KOPT-K1 (cell line): ENCODE data around the gene CFAP65.

Experiments used
- H3K27ac ChIP-seq: fragments of 200-600 bp; sonication (generic); 2 replicates; pipeline ENCODE4 v1.5.1; 2016; ENCODE audit warnings: antibody characterized with exemption, mild to moderate bottlenecking, low read depth, low read length; ENCODE audit not compliant: poor library complexity, severe bottlenecking
- H3K36me3 ChIP-seq: fragments of 200-600 bp; sonication (generic); 2 replicates; pipeline ENCODE4 v1.5.1; 2017; ENCODE audit warnings: antibody characterized with exemption, mild to moderate bottlenecking, low read length, moderate library complexity; ENCODE audit not compliant: insufficient read depth
- H3K9me3 ChIP-seq: fragments of 200-600 bp; sonication (generic); 2 replicates; pipeline ENCODE4 v1.5.1; 2017; ENCODE audit warnings: antibody characterized with exemption, low read length, mild to moderate bottlenecking; ENCODE audit not compliant: insufficient read depth, poor library complexity, severe bottlenecking

Gene CFAP65

GRCh38 chr2:219056176-219056895, 15.0 kb upstream of the CFAP65 start:
- H3K9me3 ChIP-seq = no peaks in the 10 kb centered on the region
- H3K36me3 ChIP-seq = no peaks in the 10 kb centered on the region
- H3K27ac ChIP-seq = no peak overlapping the region

GRCh38 chr2:219054956-219055903, 13.9 kb upstream of the CFAP65 start:
- H3K9me3 ChIP-seq = no peaks in the 10 kb centered on the region
- no peaks in the 10 kb centered on the region for H3K36me3 ChIP-seq
- no peak overlapping the region for H3K27ac ChIP-seq

- Histone ChIP-seq H3K36me3 (no peaks in the 10 kb centered on the region), H3K9me3 (no peaks in the 10 kb centered on the region), H3K27ac (no peak overlapping the region)
Observed at GRCh38 chr2:219049282-219049681, 8.0 kb upstream of the CFAP65 start.

- H3K36me3 ChIP-seq = no peaks in the 10 kb centered on the region
- H3K9me3 ChIP-seq = no peaks in the 10 kb centered on the region
- H3K27ac ChIP-seq = no peak overlapping the region
Observed at GRCh38 chr2:219045937-219046550, 4.7 kb upstream of the CFAP65 start.

- no peaks in the 10 kb centered on the region for H3K36me3 ChIP-seq
- no peaks in the 10 kb centered on the region for H3K9me3 ChIP-seq
- no peak overlapping the region for H3K27ac ChIP-seq
Observed at GRCh38 chr2:219042750-219043149, 1.4 kb upstream of the CFAP65 start.

- no peak overlapping the region for H3K27ac ChIP-seq
- no peaks in the 10 kb centered on the region for H3K36me3 ChIP-seq
Observed at GRCh38 chr2:219042157-219042556, 841 bp upstream of the CFAP65 start.

GRCh38 chr2:219038600-219038999, 2.7 kb downstream of the CFAP65 start:
- Histone ChIP-seq H3K27ac (no peak overlapping the region), H3K9me3 (no peaks in the 10 kb centered on the region), H3K36me3 (no peaks in the 10 kb centered on the region)

More at GRCh38 chr2:219042157-219042556, 841 bp upstream of the CFAP65 start:
- H3K9me3 ChIP-seq = no peaks in the 10 kb centered on the region

GRCh38 chr2:219037783-219038499, 3.4 kb downstream of the CFAP65 start:
- Histone ChIP-seq H3K27ac (no peak overlapping the region), H3K9me3 (no peaks in the 10 kb centered on the region), H3K36me3 (no peaks in the 10 kb centered on the region)

GRCh38 chr2:219035942-219036341, 5.4 kb downstream of the CFAP65 start:
- Histone ChIP-seq H3K36me3 (no peaks in the 10 kb centered on the region), H3K27ac (no peak overlapping the region), H3K9me3 (no peaks in the 10 kb centered on the region)

GRCh38 chr2:219034823-219035222, 6.5 kb downstream of the CFAP65 start:
- Histone ChIP-seq H3K27ac (no peak overlapping the region), H3K9me3 (no peaks in the 10 kb centered on the region), H3K36me3 (no peaks in the 10 kb centered on the region)

GRCh38 chr2:219032051-219032745, 9.1 kb downstream of the CFAP65 start:
- no peaks in the 10 kb centered on the region for H3K9me3 ChIP-seq
- no peaks in the 10 kb centered on the region for H3K36me3 ChIP-seq
- H3K27ac ChIP-seq = no peak overlapping the region

GRCh38 chr2:219031005-219031738, 10.1 kb downstream of the CFAP65 start:
- Histone ChIP-seq H3K9me3 (no peaks in the 10 kb centered on the region), H3K36me3 (no peaks in the 10 kb centered on the region), H3K27ac (no peak overlapping the region)

GRCh38 chr2:219030177-219030940, 11.0 kb downstream of the CFAP65 start:
- H3K27ac ChIP-seq = no peak overlapping the region
- no peaks in the 10 kb centered on the region for H3K9me3 ChIP-seq
- H3K36me3 ChIP-seq = no peaks in the 10 kb centered on the region
